ENCODE measurements around the gene OVAAL. TPM values are rescaled to one million over a fixed set of nuclear protein-coding genes. Genes with fewer than 3 reads are reported as not detected.

The OVAAL gene
- polyA plus RNA-seq = not detected

GRCh38 chr1:180558664-180559063 is at the start of gene OVAAL:
Gene OVAAL (plus strand): TSS chr1:180558964.
- Histone ChIP-seq H3K4me3 (ENCODE audit: low read depth in 1 of 2, low read length in 2 of 2) (no peak within 1 kb of the TSS), H3K9me3 (ENCODE audit: control insufficient read depth in 2 of 2, insufficient read depth in 1 of 2, low read depth in 1 of 2, low read length in 1 of 2) (no peaks in the 10 kb centered on the region), H3K36me3 (ENCODE audit: control insufficient read depth in 2 of 2, insufficient read depth in 2 of 2, low read length in 1 of 2) (no peaks in the 10 kb centered on the region), H3K27me3 (ENCODE audit: control insufficient read depth in 1 of 2, insufficient read depth in 2 of 2, low read length in 2 of 2) (no peaks in the 10 kb centered on the region), H3K27ac (ENCODE audit: low read depth in 2 of 2, low read length in 1 of 2) (no peak within 1 kb of the TSS), H3K4me1 (ENCODE audit: control insufficient read depth in 2 of 2, insufficient read depth in 2 of 2, low read length in 1 of 2) (no peaks in the 10 kb centered on the region)
- 82 to 87% methylated on average over 6 of the region's 6 CpGs for WGBS, 2 donors

DNA sequence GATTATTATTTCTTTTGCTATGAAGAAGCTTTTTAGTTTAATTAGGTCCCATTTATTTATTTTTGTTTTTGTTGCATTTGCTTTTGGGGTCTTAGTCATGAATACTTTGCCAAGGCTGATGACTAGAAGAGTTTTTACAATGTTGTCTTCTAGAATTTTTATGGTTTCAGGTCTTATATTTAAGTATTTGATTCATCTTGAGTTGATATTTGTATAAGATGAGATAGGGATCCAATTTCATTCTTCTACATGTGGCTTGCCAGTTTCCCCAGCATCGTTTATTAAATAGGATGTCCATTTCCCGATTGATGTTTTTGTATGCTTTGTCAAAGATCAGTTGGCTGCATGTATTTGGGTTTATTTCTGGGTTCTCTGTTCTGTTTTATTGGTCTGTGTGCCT is 47.9 kb upstream of the OVAAL start:
- H3K4me1 ChIP-seq (ENCODE audit: control insufficient read depth in 2 of 2, insufficient read depth in 2 of 2, low read length in 1 of 2) = no peaks in the 10 kb centered on the region
- no peaks in the 10 kb centered on the region for H3K27me3 ChIP-seq (ENCODE audit: control insufficient read depth in 1 of 2, insufficient read depth in 2 of 2, low read length in 2 of 2)
- 95 to 97% methylated on average over 2 of the region's 2 CpGs for WGBS, 2 donors
- H3K27ac ChIP-seq (ENCODE audit: low read depth in 2 of 2, low read length in 1 of 2) = no peak overlapping the region
- H3K36me3 ChIP-seq (ENCODE audit: control insufficient read depth in 2 of 2, insufficient read depth in 2 of 2, low read length in 1 of 2) = no peaks in the 10 kb centered on the region
- no peak overlapping the region for H3K4me3 ChIP-seq (ENCODE audit: low read depth in 1 of 2, low read length in 2 of 2)
- no peaks in the 10 kb centered on the region for H3K9me3 ChIP-seq (ENCODE audit: control insufficient read depth in 2 of 2, insufficient read depth in 1 of 2, low read depth in 1 of 2, low read length in 1 of 2)

- H3K4me3 ChIP-seq (ENCODE audit: low read depth in 1 of 2, low read length in 2 of 2) = no peak overlapping the region
- 80 to 84% methylated on average over 6 of the region's 6 CpGs for WGBS, 2 donors
Measured at GRCh38 chr1:180513531-180513930, 45.2 kb upstream of the OVAAL start.

DNA sequence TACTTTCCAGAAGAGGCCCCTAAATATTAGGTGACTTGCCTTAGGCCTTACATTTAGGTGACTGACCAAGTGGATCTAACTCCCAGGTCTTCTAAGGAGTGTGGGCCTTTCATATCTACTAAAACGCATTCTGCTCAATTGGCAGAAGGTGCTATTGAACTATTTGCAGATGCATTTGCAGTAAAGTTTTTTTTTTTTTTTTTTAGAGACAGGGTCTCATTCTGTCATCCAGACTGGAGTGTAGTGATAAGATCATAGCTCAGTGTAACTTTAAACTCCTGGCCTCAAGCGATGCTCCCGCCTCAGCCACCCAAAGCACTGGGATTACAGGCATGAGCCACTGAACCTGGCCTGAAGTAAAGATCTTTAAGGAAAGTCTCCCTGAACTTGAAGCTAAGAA is 43.4 kb upstream of the OVAAL start:
- Histone ChIP-seq H3K27ac (ENCODE audit: low read depth in 2 of 2, low read length in 1 of 2) (no peak overlapping the region), H3K9me3 (ENCODE audit: control insufficient read depth in 2 of 2, insufficient read depth in 1 of 2, low read depth in 1 of 2, low read length in 1 of 2) (no peaks in the 10 kb centered on the region), H3K36me3 (ENCODE audit: control insufficient read depth in 2 of 2, insufficient read depth in 2 of 2, low read length in 1 of 2) (no peaks in the 10 kb centered on the region), H3K4me3 (ENCODE audit: low read depth in 1 of 2, low read length in 2 of 2) (no peak overlapping the region), H3K27me3 (ENCODE audit: control insufficient read depth in 1 of 2, insufficient read depth in 2 of 2, low read length in 2 of 2) (no peaks in the 10 kb centered on the region), H3K4me1 (ENCODE audit: control insufficient read depth in 2 of 2, insufficient read depth in 2 of 2, low read length in 1 of 2) (no peaks in the 10 kb centered on the region)
- 26 to 36% methylated on average over 3 of the region's 3 CpGs for WGBS, 2 donors

More at GRCh38 chr1:180513531-180513930, 45.2 kb upstream of the OVAAL start:
- Histone ChIP-seq H3K4me1 (ENCODE audit: control insufficient read depth in 2 of 2, insufficient read depth in 2 of 2, low read length in 1 of 2) (no peaks in the 10 kb centered on the region), H3K36me3 (ENCODE audit: control insufficient read depth in 2 of 2, insufficient read depth in 2 of 2, low read length in 1 of 2) (no peaks in the 10 kb centered on the region), H3K27me3 (ENCODE audit: control insufficient read depth in 1 of 2, insufficient read depth in 2 of 2, low read length in 2 of 2) (no peaks in the 10 kb centered on the region), H3K9me3 (ENCODE audit: control insufficient read depth in 2 of 2, insufficient read depth in 1 of 2, low read depth in 1 of 2, low read length in 1 of 2) (no peaks in the 10 kb centered on the region), H3K27ac (ENCODE audit: low read depth in 2 of 2, low read length in 1 of 2) (no peak overlapping the region)

DNA sequence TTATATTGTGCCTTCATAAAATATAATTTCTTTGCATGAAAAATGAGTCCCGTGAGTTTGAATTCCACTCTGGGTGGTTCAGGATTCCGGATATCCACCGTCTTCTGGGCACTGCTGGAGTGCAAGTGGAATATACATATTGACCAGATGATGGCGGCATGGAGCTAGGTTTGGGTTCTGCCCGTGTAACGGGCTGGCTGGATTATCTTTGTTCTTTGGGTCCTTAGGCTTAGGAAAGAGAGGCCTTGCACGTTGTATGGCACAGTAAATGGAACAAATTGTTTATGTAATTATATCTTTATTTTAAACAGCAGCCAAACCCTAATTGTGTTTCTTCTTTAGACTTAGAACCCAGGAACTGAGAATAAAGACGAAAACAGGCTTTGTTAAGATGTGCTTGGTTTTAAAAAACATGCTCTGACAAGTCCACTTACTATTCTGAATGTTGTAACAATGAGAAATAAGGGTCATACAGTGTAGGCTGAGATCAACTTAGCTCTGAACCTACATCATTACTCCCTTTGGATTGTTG is 42.8 kb upstream of the OVAAL start:
- no peak overlapping the region for H3K4me3 ChIP-seq (ENCODE audit: low read depth in 1 of 2, low read length in 2 of 2)
- H3K36me3 ChIP-seq (ENCODE audit: control insufficient read depth in 2 of 2, insufficient read depth in 2 of 2, low read length in 1 of 2) = no peaks in the 10 kb centered on the region
- H3K27me3 ChIP-seq (ENCODE audit: control insufficient read depth in 1 of 2, insufficient read depth in 2 of 2, low read length in 2 of 2) = no peaks in the 10 kb centered on the region
- H3K9me3 ChIP-seq (ENCODE audit: control insufficient read depth in 2 of 2, insufficient read depth in 1 of 2, low read depth in 1 of 2, low read length in 1 of 2) = no peaks in the 10 kb centered on the region
- H3K27ac ChIP-seq (ENCODE audit: low read depth in 2 of 2, low read length in 1 of 2) = no peak overlapping the region
- WGBS, 2 donors = 8 to 9% methylated on average over 8 of the region's 8 CpGs
- no peaks in the 10 kb centered on the region for H3K4me1 ChIP-seq (ENCODE audit: control insufficient read depth in 2 of 2, insufficient read depth in 2 of 2, low read length in 1 of 2)

GRCh38 chr1:180519846-180520245 is 38.9 kb upstream of the OVAAL start:
- no peak overlapping the region for H3K27ac ChIP-seq (ENCODE audit: low read depth in 2 of 2, low read length in 1 of 2)

DNA sequence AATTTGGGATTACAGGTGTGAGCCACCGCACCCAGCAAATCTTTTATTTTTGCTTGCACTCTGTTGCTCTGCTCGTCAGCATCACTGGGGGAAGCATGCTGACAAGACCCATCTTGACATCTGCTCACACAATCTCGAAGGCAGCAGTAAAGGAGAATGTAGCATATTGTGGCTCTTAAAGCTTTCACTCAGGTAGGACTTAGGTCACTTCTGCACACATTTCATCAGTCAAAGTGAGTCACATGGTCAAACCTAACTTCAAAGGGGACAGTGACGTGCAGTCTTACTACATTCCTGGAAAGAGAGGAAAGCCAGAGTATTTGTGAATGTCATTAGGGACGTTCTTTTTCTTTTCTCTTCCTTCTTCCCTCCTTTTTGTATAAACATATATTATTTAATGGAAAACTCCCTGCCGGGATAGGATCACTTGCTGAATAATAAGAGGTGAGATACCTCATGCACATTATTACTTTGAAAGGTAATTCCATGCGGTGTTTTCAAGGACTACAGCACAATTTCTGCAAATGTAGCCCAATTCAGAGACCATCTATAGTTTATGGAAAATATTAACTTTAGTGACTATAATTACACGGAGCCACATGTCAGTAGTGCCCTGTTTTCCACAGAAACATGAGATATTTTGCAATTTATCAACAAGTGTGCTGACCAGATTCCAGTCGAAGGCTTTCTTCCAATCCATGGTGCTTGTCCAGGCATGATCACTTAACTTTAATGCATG is 37.1 kb upstream of the OVAAL start:
- Histone ChIP-seq H3K4me3 (ENCODE audit: low read depth in 1 of 2, low read length in 2 of 2) (no peak overlapping the region), H3K4me1 (ENCODE audit: control insufficient read depth in 2 of 2, insufficient read depth in 2 of 2, low read length in 1 of 2) (peaks cover 0 to 4% of the 10 kb centered on the region in 2 donors), H3K27me3 (ENCODE audit: control insufficient read depth in 1 of 2, insufficient read depth in 2 of 2, low read length in 2 of 2) (no peaks in the 10 kb centered on the region), H3K27ac (ENCODE audit: low read depth in 2 of 2, low read length in 1 of 2) (no peak overlapping the region), H3K9me3 (ENCODE audit: control insufficient read depth in 2 of 2, insufficient read depth in 1 of 2, low read depth in 1 of 2, low read length in 1 of 2) (no peaks in the 10 kb centered on the region), H3K36me3 (ENCODE audit: control insufficient read depth in 2 of 2, insufficient read depth in 2 of 2, low read length in 1 of 2) (no peaks in the 10 kb centered on the region)
- WGBS, 2 donors = 44 to 47% methylated on average over 9 of the region's 9 CpGs

More at GRCh38 chr1:180519846-180520245, 38.9 kb upstream of the OVAAL start:
- H3K36me3 ChIP-seq (ENCODE audit: control insufficient read depth in 2 of 2, insufficient read depth in 2 of 2, low read length in 1 of 2) = no peaks in the 10 kb centered on the region
- H3K9me3 ChIP-seq (ENCODE audit: control insufficient read depth in 2 of 2, insufficient read depth in 1 of 2, low read depth in 1 of 2, low read length in 1 of 2) = no peaks in the 10 kb centered on the region
- H3K4me3 ChIP-seq (ENCODE audit: low read depth in 1 of 2, low read length in 2 of 2) = no peak overlapping the region
- H3K27me3 ChIP-seq (ENCODE audit: control insufficient read depth in 1 of 2, insufficient read depth in 2 of 2, low read length in 2 of 2) = no peaks in the 10 kb centered on the region
- WGBS, 2 donors = 60 to 63% methylated on average over 4 of the region's 4 CpGs
- peaks cover 0 to under 1% of the 10 kb centered on the region in 2 donors for H3K4me1 ChIP-seq (ENCODE audit: control insufficient read depth in 2 of 2, insufficient read depth in 2 of 2, low read length in 1 of 2)

DNA sequence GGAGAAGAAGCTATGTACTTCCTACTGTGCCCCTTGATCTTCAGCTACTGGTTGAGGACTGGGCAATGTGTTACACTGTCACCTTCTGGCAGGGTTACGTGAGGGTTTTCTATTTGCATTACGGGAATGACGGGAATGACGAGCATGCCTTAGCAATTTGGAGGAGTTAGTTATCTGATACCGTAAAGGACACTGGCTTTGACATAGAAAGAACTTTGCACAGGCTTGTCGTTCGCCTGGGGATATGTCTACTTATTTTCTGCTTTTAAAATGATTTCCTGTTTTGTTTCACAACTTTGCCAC is 36.6 kb upstream of the OVAAL start:
- Histone ChIP-seq H3K9me3 (ENCODE audit: control insufficient read depth in 2 of 2, insufficient read depth in 1 of 2, low read depth in 1 of 2, low read length in 1 of 2) (no peaks in the 10 kb centered on the region), H3K27me3 (ENCODE audit: control insufficient read depth in 1 of 2, insufficient read depth in 2 of 2, low read length in 2 of 2) (no peaks in the 10 kb centered on the region), H3K36me3 (ENCODE audit: control insufficient read depth in 2 of 2, insufficient read depth in 2 of 2, low read length in 1 of 2) (no peaks in the 10 kb centered on the region), H3K27ac (ENCODE audit: low read depth in 2 of 2, low read length in 1 of 2) (no peak overlapping the region), H3K4me3 (ENCODE audit: low read depth in 1 of 2, low read length in 2 of 2) (no peak overlapping the region), H3K4me1 (ENCODE audit: control insufficient read depth in 2 of 2, insufficient read depth in 2 of 2, low read length in 1 of 2) (peaks cover 0 to 4% of the 10 kb centered on the region in 2 donors)
- WGBS, 2 donors = 46 to 47% methylated on average over 7 of the region's 7 CpGs

DNA sequence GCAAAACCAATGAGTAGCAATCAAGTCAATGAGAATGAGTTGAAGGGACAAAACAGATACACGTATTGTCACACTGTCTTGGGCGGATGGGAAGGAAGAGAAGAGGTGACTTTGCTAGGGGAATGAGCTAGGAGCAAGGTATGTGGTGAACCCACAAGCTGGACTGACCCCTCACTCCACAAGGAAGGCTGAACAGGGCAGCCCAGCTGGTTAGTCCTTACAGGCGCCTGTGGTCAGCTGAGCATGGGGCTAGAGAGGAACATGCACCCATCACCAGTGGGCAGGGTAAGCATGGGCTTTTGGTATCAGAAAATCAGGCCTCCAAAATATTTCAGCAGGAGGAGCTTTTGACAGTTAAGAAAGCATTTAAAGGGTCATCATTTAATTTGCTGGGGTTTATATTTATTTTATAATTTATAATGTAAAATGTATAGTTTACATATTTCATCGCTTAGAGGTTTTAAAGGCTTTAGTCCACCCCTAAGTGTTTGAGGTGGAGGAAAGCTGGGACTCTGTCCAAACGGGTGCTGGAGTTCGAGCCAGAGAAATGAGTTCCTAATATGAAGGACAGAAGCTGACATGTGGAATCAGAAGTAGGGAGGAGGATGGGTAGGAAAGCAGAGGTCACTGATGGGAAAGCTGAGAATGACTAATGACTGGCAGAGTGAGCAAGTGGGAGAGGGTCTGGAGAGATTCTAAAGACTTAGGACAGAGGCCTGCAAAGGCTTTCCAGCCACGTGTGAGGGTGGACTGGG is 34.4 kb upstream of the OVAAL start:
- no peaks in the 10 kb centered on the region for H3K9me3 ChIP-seq (ENCODE audit: control insufficient read depth in 2 of 2, insufficient read depth in 1 of 2, low read depth in 1 of 2, low read length in 1 of 2)
- no peak overlapping the region for H3K4me3 ChIP-seq (ENCODE audit: low read depth in 1 of 2, low read length in 2 of 2)
- H3K27ac ChIP-seq (ENCODE audit: low read depth in 2 of 2, low read length in 1 of 2) = no peak overlapping the region
- H3K27me3 ChIP-seq (ENCODE audit: control insufficient read depth in 1 of 2, insufficient read depth in 2 of 2, low read length in 2 of 2) = no peaks in the 10 kb centered on the region
- 68 to 77% methylated on average over 7 of the region's 7 CpGs for WGBS, 2 donors
- H3K4me1 ChIP-seq (ENCODE audit: control insufficient read depth in 2 of 2, insufficient read depth in 2 of 2, low read length in 1 of 2) = peaks cover 0 to 4% of the 10 kb centered on the region in 2 donors
- no peaks in the 10 kb centered on the region for H3K36me3 ChIP-seq (ENCODE audit: control insufficient read depth in 2 of 2, insufficient read depth in 2 of 2, low read length in 1 of 2)

Measured in esophagus (tissue), 2 donors.